Peyer's patch (tissue), 4 donors: Measurements from ENCODE around the gene RAB8B.

Experiments used
- POLR2A ChIP-seq, 2 donors: fragments of 450-650 bp; IDR thresholded peaks; one replicate each; pipeline ENCODE4 v1.5.1; 2017; ENCODE audit warnings: antibody characterized with exemption in 2 of 2, mild to moderate bottlenecking in 2 of 2, moderate library complexity in 2 of 2
- TF ChIP-seq, protein P1 (sequence below), 6 experiments: fragments of 450-650 bp in 4 of 6; fragments of 200-600 bp in 2 of 6; sonication (generic) in 1 of 6; IDR thresholded peaks; one replicate each; pipeline ENCODE4 v1.5.1; 2017 to 2019; ENCODE audit warnings: antibody characterized with exemption in 6 of 6, mild to moderate bottlenecking in 3 of 6, moderate library complexity in 1 of 6

DNA sequence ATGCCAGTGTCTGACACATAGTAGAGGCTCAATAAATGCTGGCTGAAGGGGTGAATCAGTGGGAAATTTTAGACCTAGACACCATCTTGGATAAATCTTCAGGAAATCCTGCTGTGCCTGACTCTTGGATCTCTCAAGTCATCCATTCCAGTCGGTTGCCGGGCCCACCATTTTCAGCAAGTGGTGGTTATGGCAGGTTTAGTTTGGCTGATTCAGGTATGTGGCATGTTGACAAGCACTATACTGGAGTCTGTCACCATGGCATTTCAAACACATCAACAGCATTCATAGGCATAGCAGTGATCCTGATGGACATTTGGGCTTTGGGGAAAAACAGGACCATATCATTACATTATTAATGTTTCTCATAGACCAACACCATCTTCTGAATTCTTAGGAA is 62.3 kb downstream of the RAB8B start:
- TF ChIP-seq, protein P1, sequence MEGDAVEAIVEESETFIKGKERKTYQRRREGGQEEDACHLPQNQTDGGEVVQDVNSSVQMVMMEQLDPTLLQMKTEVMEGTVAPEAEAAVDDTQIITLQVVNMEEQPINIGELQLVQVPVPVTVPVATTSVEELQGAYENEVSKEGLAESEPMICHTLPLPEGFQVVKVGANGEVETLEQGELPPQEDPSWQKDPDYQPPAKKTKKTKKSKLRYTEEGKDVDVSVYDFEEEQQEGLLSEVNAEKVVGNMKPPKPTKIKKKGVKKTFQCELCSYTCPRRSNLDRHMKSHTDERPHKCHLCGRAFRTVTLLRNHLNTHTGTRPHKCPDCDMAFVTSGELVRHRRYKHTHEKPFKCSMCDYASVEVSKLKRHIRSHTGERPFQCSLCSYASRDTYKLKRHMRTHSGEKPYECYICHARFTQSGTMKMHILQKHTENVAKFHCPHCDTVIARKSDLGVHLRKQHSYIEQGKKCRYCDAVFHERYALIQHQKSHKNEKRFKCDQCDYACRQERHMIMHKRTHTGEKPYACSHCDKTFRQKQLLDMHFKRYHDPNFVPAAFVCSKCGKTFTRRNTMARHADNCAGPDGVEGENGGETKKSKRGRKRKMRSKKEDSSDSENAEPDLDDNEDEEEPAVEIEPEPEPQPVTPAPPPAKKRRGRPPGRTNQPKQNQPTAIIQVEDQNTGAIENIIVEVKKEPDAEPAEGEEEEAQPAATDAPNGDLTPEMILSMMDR (IDR thresholded peaks at IDR 0.05) = no peak
- no peak for TF ChIP-seq POLR2A (IDR thresholded peaks at IDR 0.05)
